Measurements from ENCODE around the gene SORBS1.

SORBS1 gene

DNA sequence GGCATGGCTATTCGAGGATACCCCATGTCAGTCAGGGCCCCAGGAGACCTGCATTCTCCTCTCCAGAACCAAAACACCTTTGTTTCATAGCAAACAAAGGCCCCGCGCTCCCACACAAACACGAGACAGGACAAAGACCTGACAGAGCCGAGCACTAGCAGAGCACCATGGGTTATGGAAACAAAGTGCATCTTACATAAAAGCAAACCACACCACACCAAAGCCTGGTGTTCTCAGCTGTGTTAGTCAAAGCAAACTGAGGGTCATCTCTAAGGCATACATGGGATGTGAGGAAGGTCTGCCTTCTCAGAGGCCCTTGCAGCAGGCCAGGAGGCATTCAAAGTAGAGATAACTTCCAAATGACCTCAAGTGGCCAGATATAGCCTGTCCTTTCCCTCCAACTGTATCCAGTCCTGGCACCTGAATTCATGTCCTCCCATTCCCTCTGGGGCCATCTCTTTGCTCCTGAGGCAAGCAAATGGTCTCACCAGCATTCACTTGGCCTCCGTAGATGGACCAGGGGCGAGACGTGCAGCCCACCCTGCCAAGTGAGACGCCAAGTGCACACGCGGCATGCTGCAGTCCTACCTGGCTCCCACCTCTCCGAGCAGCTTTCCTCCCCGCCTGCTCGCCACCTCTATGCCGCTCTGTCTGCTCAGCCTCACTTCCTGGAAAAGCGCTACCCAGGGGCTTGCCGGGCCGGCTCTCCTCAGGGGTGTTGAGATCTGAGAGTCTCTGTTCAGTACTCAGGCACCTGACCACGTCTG, 225.1 kb downstream of the SORBS1 start:
- no peak for DNase-seq (ENCODE audit: low read depth)
- H3K4me3 ChIP-seq (ENCODE audit: low read depth, low read length): no peak overlapping the region
- in situ Hi-C loops (cut with HindIII; ENCODE audit: low sequenced_read_pairs): no loop called here
- TF ChIP-seq, protein P1, sequence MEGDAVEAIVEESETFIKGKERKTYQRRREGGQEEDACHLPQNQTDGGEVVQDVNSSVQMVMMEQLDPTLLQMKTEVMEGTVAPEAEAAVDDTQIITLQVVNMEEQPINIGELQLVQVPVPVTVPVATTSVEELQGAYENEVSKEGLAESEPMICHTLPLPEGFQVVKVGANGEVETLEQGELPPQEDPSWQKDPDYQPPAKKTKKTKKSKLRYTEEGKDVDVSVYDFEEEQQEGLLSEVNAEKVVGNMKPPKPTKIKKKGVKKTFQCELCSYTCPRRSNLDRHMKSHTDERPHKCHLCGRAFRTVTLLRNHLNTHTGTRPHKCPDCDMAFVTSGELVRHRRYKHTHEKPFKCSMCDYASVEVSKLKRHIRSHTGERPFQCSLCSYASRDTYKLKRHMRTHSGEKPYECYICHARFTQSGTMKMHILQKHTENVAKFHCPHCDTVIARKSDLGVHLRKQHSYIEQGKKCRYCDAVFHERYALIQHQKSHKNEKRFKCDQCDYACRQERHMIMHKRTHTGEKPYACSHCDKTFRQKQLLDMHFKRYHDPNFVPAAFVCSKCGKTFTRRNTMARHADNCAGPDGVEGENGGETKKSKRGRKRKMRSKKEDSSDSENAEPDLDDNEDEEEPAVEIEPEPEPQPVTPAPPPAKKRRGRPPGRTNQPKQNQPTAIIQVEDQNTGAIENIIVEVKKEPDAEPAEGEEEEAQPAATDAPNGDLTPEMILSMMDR (IDR thresholded peaks at IDR 0.05; ENCODE audit: low read depth, low read length, missing control alignments): no peak

DNA sequence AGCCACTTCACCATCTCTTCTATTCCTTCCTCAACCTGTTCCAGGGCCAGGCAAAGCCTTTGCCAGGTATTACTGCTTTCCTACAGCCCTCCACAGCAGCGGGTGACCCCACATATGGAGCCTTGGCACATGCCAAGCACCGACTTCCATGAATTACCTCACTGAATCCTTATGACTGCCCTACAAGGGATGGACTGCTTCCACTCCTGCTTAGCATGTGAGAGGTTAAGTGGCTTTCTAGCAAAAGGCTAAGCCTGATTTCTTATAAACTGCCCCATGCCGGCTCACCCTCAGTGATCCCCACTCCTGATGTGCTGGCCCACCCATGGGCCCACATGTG, 226.4 kb downstream of the SORBS1 start:
- no peak overlapping the region for H3K4me3 ChIP-seq (ENCODE audit: low read depth, low read length)
- TF ChIP-seq, protein P1 (IDR thresholded peaks at IDR 0.05; ENCODE audit: low read depth, low read length, missing control alignments): no peak
- DNase-seq (ENCODE audit: low read depth): no peak
- in situ Hi-C loops (cut with HindIII; ENCODE audit: low sequenced_read_pairs): no loop called here

DNA sequence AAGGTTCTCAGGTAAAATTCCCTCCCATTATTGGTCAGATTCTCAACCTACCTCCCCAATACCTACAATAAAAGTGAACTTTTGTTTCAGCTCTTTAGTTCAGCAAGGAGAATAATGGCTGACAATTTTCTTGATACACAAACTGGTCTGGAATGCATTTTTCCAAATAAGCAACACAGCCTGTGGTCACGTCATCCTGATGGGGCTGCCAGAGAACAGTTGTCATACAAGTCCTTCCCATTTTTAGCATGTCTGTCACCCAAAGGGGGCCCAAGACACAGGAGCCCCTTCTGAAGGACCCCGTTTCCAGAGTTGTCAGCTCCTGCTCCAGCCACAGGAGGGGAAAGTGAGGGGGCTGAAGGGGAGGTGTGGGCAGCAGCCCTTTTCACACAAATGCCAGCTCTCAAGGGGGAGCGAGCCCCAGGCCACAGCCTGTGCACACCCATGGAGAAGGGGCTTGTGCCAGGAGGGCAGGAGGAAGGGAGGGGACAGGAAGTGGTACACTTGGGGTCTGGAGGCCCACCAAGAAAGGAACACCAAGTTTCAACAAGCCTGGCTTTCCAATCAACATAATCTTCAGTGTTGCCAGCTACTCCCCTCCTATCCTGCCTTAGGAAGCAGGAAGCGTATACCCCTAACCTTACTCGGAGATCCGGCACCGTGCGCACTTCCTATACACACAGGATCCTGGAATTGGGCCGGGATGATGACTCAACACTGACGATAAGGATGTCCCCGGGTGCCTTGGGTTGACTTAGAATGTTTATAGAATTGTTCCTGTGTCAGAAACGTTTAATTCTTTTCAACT, 227.0 kb downstream of the SORBS1 start:
- TF ChIP-seq, protein P1 (IDR thresholded peaks at IDR 0.05; ENCODE audit: low read depth, low read length, missing control alignments): no peak
- peak; percentile 83 for DNase-seq (ENCODE audit: low read depth)
- in situ Hi-C loops (cut with HindIII; ENCODE audit: low sequenced_read_pairs): no loop called here
- no peak overlapping the region for H3K4me3 ChIP-seq (ENCODE audit: low read depth, low read length)

DNA sequence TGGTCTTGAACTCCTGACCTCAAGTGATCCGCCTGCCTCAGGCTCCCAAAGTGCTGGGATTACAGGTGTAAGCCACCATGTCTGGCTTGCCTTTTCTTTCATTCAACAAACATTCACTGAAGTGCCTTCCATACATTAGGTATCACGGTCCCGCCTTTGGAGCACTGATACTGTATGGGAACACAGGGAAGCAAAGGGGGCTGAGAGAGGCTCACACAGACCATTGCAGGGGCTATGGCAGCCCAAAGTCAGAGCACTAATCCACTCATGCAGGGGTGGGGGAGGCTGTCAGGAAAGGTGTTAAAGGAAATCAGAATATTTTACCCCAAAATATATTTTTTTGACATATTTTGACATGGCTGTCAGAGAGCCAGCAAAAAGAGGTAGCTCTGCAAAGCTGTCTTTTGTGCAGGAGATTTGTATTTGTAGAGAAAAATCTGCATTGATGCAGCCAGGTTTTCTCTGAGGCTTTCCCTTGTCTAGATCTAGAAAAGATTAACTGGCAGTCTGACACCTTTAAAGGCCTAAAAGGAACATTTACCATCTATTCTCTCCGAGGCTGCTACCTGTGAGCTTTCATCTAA, 228.4 kb downstream of the SORBS1 start:
- in situ Hi-C loops (cut with HindIII; ENCODE audit: low sequenced_read_pairs): no loop called here
- TF ChIP-seq, protein P1 (IDR thresholded peaks at IDR 0.05; ENCODE audit: low read depth, low read length, missing control alignments): no peak
- no peak for DNase-seq (ENCODE audit: low read depth)
- no peak overlapping the region for H3K4me3 ChIP-seq (ENCODE audit: low read depth, low read length)

DNA sequence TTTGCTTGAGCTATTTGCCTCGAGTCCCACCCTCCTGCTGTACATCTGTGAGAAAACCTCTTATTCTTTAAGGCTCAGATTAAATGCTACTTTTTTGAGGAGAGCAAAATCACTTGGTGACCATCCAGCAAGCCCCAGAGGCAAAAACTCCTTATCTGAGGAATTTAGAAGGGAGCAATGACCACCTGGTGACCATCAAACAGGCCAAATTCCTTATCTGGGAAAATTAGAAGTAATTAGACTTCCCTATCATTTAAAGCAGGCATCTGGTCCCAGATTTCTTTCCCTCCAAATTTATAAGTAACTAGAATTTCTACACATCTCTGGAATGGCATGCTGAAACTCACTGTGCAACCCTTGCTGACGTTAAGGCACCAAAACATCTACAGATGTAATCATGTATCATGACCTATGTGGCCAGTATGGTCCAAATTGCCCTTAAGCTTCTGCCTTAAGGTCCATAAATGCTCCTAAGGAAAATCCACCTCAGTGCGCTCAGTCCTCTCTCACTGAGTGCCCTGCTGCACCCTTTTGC, 229.5 kb downstream of the SORBS1 start:
- TF ChIP-seq, protein P1 (IDR thresholded peaks at IDR 0.05; ENCODE audit: low read depth, low read length, missing control alignments): no peak
- no peak for DNase-seq (ENCODE audit: low read depth)
- in situ Hi-C loops (cut with HindIII; ENCODE audit: low sequenced_read_pairs): no loop called here
- no peak overlapping the region for H3K4me3 ChIP-seq (ENCODE audit: low read depth, low read length)

DNA sequence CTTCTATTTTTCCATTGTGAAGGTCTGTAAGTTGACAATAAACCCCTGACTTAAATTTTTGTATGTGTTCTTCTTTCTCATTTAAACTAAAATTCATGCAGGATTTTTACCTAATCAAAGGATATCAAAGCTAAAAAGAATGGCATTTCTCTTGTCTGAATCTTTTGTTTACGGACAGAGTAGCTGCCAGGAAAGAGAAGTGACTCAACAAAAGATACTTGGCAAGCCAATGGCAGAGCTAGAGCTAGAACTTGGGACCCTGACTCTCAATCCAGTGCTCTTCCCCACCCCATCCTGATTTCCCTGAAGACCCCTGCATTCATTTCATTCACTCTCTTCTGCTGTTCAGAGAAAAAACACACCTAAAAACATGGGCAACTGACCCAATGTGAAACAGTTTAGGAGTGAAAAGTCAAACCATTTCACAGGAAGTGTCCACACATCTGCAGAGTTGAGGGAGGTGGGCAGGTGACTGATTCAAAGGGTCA, 230.2 kb downstream of the SORBS1 start:
- TF ChIP-seq, protein P1 (IDR thresholded peaks at IDR 0.05; ENCODE audit: low read depth, low read length, missing control alignments): no peak
- H3K4me3 ChIP-seq (ENCODE audit: low read depth, low read length): no peak overlapping the region
- no peak for DNase-seq (ENCODE audit: low read depth)
- in situ Hi-C loops (cut with HindIII; ENCODE audit: low sequenced_read_pairs): no loop called here

All from astrocyte of the cerebellum (primary cell).